Measurements from ENCODE around the gene KRTCAP2. TPM values are rescaled to one million over a fixed set of nuclear protein-coding genes. Genes with fewer than 3 reads are reported as not detected.
"Not testable (repeated sequence)": the region's sequence is repeated elsewhere in the genome, so short reads cannot be mapped to it uniquely, and the experiment has no call there.

Gene KRTCAP2
- total RNA-seq, 4 donors from 2014 or later, result 80.8 to 144 (median 92.3) TPM

- Histone ChIP-seq H3K36me3 (peaks cover 0 to 51% of the 10 kb centered on the region in 2 donors), H3K4me3 (no peak overlapping the region), H3K27ac (peak overlapping the region in 3 of 4 donors; percentile 6 to 94 (median 91)), H3K4me1 (peaks cover 0 to 51% (median 17%) of the 10 kb centered on the region in 3 donors), H3K27me3 (no peaks in the 10 kb centered on the region), H3K9me3 (no peaks in the 10 kb centered on the region)
- 67 to 85% methylated on average over 5 to 10 of the region's 20 CpGs for WGBS, 2 donors (ENCODE audit: low coverage in 1 of 2)
- no peak for TF ChIP-seq CTCF (IDR thresholded peaks at IDR 0.05)
- no peak for TF ChIP-seq EP300 (IDR thresholded peaks at IDR 0.05)
- ATAC-seq, result no peak
Measured at GRCh38 chr1:155196893-155197638, 24.0 kb upstream of the KRTCAP2 start.

- ATAC-seq, result no peak
- TF ChIP-seq EP300 (IDR thresholded peaks at IDR 0.05), result no peak
- TF ChIP-seq POLR2A (IDR thresholded peaks at IDR 0.05), result no peak
- no peak for TF ChIP-seq CTCF (IDR thresholded peaks at IDR 0.05)
- TF ChIP-seq POLR2AphosphoS5 (IDR thresholded peaks at IDR 0.05), result no peak
Measured at GRCh38 chr1:155196103-155196892, 23.2 kb upstream of the KRTCAP2 start.

GRCh38 chr1:155195201-155196102 is 22.3 kb upstream of the KRTCAP2 start:
- H3K4me1 ChIP-seq, result peaks cover 0 to 55% (median 17%) of the 10 kb centered on the region in 3 donors
- no peaks in the 10 kb centered on the region for H3K27me3 ChIP-seq
- WGBS, 2 donors (ENCODE audit: low coverage in 1 of 2), result 17 to 37% methylated on average over 9 to 13 of the region's 27 CpGs
- no peak for ATAC-seq
- no peak for TF ChIP-seq POLR2AphosphoS5 (IDR thresholded peaks at IDR 0.05)
- no peak for TF ChIP-seq CTCF (IDR thresholded peaks at IDR 0.05)
- no peak for TF ChIP-seq POLR2A (IDR thresholded peaks at IDR 0.05)
- TF ChIP-seq EP300 (IDR thresholded peaks at IDR 0.05), result no peak
- H3K4me3 ChIP-seq, result peak overlapping the region; percentile 39 to 74
- peak overlapping the region; percentile 78 to 94 (median 92) for H3K27ac ChIP-seq
- peaks cover 0 to 36% of the 10 kb centered on the region in 2 donors for H3K36me3 ChIP-seq
- no peaks in the 10 kb centered on the region for H3K9me3 ChIP-seq

More at GRCh38 chr1:155196103-155196892, 23.2 kb upstream of the KRTCAP2 start:
- peak overlapping the region in 3 of 4 donors; percentile 91 to 94 (median 93) for H3K27ac ChIP-seq
- H3K4me1 ChIP-seq, result peaks cover 0 to 55% (median 17%) of the 10 kb centered on the region in 3 donors
- H3K4me3 ChIP-seq, result peak overlapping the region in 1 of 2 donors; percentile 74
- H3K9me3 ChIP-seq, result no peaks in the 10 kb centered on the region
- no peaks in the 10 kb centered on the region for H3K27me3 ChIP-seq
- 67% methylated on average over 1 of the region's 6 CpGs; no CpG with 5 or more reads in 1 of the 2 donors for WGBS, 2 donors (ENCODE audit: low coverage in 1 of 2)
- peaks cover 0 to 44% of the 10 kb centered on the region in 2 donors for H3K36me3 ChIP-seq

DNA sequence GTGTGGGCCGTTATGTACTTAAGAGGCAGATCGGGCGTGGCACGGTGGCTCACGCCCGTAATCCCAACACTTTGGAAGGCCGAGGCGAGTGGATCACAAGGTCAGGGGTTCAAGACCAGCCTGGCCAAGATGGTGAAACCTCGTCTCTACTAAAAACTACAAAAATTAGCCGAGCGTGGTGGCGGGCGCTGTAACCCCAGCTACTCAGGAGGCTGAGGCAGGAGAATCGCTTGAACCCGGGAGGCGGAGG is 20.8 kb upstream of the KRTCAP2 start:
- not testable (repeated sequence) for ATAC-seq, H3K27me3 ChIP-seq, H3K9me3 ChIP-seq
- 0 to 4% methylated on average over 3 to 12 of the region's 16 CpGs for WGBS, 2 donors (ENCODE audit: low coverage in 1 of 2)
- Histone ChIP-seq H3K27ac (peak overlapping the region; percentile 78 to 94 (median 92)), H3K36me3 (peaks cover 0 to 24% of the 10 kb centered on the region in 2 donors), H3K4me1 (peaks cover 0 to 55% (median 17%) of the 10 kb centered on the region in 3 donors), H3K4me3 (peak overlapping the region; percentile 39 to 74)
